CD4-positive, alpha-beta T cell treated with Interleukin-10 for 1 hour (primary cell): ENCODE data around the gene NOSIP.
A peak's percentile ranks its signal among the peaks of the same experiment; 100 is the strongest.

Experiments used
- DNase-seq: peaks from one replicate; pipeline ENCODE4 v3.0.0-alpha.2; 2020

Gene NOSIP

GRCh38 chr19:49570997-49571676, 9.2 kb downstream of the NOSIP start:
- peak; percentile 62 for DNase-seq

- peak; percentile 89 for DNase-seq
Observed at GRCh38 chr19:49570138-49570856, 10.1 kb downstream of the NOSIP start.

- DNase-seq = peak; percentile 89
Observed at GRCh38 chr19:49567861-49568441, 12.4 kb downstream of the NOSIP start.

- no peak for DNase-seq
Observed at GRCh38 chr19:49566302-49566701, 14.1 kb downstream of the NOSIP start.

- DNase-seq = no peak
Observed at GRCh38 chr19:49565261-49565660, 15.1 kb downstream of the NOSIP start.

GRCh38 chr19:49564616-49565045, 15.7 kb downstream of the NOSIP start:
- DNase-seq = peak; percentile 32

GRCh38 chr19:49560358-49560900, 19.9 kb downstream of the NOSIP start:
- DNase-seq = peak; percentile 51

- no peak for DNase-seq
Observed at GRCh38 chr19:49559928-49560327, 20.4 kb downstream of the NOSIP start.

GRCh38 chr19:49559443-49559842, 20.9 kb downstream of the NOSIP start:
- DNase-seq = no peak

- DNase-seq = no peak
Observed at GRCh38 chr19:49558591-49558990, 21.8 kb downstream of the NOSIP start.

- DNase-seq = no peak
Observed at GRCh38 chr19:49557641-49558325, 22.6 kb downstream of the NOSIP start.

- peak; percentile 47 for DNase-seq
Observed at GRCh38 chr19:49556412-49557398, 23.7 kb downstream of the NOSIP start.

- peak; percentile 86 for DNase-seq
Observed at GRCh38 chr19:49555600-49556411, 24.6 kb downstream of the NOSIP start.

- DNase-seq = peak; percentile 74
Observed at GRCh38 chr19:49554701-49555181, 25.6 kb downstream of the NOSIP start.

GRCh38 chr19:49553451-49554271, 26.7 kb downstream of the NOSIP start:
- DNase-seq = no peak

- peak; percentile 53 for DNase-seq
Observed at GRCh38 chr19:49552749-49553148, 27.6 kb downstream of the NOSIP start.

- DNase-seq = no peak
Observed at GRCh38 chr19:49551531-49551930, 28.8 kb downstream of the NOSIP start.

GRCh38 chr19:49549045-49549444, 31.3 kb downstream of the NOSIP start:
- DNase-seq = no peak

GRCh38 chr19:49546825-49547565, 33.4 kb downstream of the NOSIP start:
- peak; percentile 86 for DNase-seq
